ENCODE data around the gene PYY. TPM values are rescaled to one million over a fixed set of nuclear protein-coding genes. Genes with fewer than 3 reads are reported as not detected.

Gene PYY
- total RNA-seq, 2 experiments from 2014 or later = 0.29 TPM; not detected in 1

DNA sequence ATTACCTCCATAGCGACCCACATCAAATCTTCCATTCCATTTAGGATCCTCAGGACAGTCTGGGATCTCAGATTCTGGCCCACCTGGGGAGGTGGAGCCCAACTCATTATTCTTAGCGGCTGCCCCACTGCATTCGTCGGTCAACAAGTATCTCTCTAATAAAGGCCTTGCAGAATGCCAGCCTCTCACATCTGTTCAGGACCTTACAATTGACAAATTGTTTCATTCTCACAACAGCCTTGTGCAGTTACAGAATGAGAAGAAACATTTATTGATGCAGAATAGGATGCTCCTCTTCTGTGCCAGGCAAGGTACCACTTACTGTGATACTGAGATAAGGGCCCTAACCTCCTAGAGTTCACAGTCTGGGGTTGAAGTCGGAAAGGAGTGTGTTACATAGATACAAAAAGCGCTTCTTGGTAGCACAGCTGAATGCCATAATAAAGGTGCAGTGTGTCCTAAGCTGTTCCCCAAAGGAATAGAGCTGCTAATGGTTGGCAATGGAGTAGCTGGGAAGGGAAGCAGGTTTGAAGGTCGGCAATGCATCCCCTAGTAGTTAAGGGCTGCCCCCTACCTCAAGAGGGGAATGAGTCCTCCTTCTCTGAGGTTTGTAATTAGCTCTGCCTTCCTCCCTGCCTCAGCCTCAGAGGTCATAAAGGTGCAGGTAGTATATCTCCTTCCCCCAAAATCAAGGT is 44.1 kb downstream of the PYY start:
- intact Hi-C loops (cut with micrococcal nuclease) = no loop called here
- Mint-ChIP-seq H3K4me1 (ENCODE audit: low read depth) (peaks cover 12% of the 10 kb centered on the region), H3K9me3 (no peaks in the 10 kb centered on the region), H3K4me3 (no peak overlapping the region), H3K36me3 (ENCODE audit: low read depth) (no peaks in the 10 kb centered on the region), H3K27ac (no peak overlapping the region), H3K27me3 (peaks cover 7% of the 10 kb centered on the region)
- TF ChIP-seq, protein P1, sequence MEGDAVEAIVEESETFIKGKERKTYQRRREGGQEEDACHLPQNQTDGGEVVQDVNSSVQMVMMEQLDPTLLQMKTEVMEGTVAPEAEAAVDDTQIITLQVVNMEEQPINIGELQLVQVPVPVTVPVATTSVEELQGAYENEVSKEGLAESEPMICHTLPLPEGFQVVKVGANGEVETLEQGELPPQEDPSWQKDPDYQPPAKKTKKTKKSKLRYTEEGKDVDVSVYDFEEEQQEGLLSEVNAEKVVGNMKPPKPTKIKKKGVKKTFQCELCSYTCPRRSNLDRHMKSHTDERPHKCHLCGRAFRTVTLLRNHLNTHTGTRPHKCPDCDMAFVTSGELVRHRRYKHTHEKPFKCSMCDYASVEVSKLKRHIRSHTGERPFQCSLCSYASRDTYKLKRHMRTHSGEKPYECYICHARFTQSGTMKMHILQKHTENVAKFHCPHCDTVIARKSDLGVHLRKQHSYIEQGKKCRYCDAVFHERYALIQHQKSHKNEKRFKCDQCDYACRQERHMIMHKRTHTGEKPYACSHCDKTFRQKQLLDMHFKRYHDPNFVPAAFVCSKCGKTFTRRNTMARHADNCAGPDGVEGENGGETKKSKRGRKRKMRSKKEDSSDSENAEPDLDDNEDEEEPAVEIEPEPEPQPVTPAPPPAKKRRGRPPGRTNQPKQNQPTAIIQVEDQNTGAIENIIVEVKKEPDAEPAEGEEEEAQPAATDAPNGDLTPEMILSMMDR (IDR thresholded peaks at IDR 0.05) = no peak
- DNase-seq = no peak
- ChIA-PET POLR2A (interaction anchor here (1.0 to 1.3 kb wide), 2 partner anchors 10 to 28 kb away, joined by 3 read pairs; no protein-coding TSS in a partner anchor), CTCF (interaction anchor here (0.7 to 4.9 kb wide), 21 partner anchors 10 to 259 kb away, joined by 3 to 48 read pairs (median 4); no protein-coding TSS in a partner anchor)
- ATAC-seq = no peak

DNA sequence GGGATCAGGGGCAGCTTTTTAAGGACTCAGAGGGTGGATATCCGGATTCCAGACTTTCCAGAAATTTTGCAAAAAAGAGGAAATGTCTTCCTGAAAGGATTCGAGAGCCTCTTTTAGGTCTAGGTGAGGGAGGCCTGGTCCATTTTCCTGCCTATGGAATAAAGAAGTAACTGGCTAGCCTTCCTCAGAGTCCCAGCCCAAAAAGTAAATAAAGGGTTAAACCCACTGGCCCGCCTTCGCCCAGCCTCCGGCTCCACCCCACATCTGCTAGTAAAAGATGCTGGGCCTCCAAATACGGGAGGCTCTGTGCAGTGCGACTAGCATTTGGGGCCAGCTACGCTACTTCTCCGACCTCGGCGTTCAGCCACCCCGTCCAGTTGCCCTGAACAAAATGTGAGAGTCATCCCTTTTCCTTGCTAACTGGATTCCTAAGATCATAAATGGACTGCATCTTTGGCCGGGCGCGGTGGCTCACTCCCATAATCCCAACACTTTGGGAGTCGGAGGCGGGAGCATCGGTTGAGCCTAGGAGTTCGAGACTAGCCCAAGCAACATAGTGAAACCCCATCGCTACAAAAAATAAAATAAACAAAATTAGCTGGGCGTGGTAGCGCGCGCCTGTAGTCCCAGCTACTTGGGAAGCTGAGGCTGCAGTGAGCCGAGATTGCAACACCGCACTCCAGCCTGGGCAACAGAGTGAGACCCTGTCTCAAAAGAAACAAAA is 45.6 kb downstream of the PYY start:
- Mint-ChIP-seq H3K27ac (no peak overlapping the region), H3K4me3 (peak overlapping the region; percentile 77), H3K4me1 (ENCODE audit: low read depth) (peaks cover 12% of the 10 kb centered on the region), H3K9me3 (no peaks in the 10 kb centered on the region), H3K27me3 (peaks cover 11% of the 10 kb centered on the region), H3K36me3 (ENCODE audit: low read depth) (no peaks in the 10 kb centered on the region)
- intact Hi-C loops (cut with micrococcal nuclease) = no loop called here
- TF ChIP-seq, protein P1 (IDR thresholded peaks at IDR 0.05) = no peak
- CTCF ChIA-PET = interaction anchor here (0.8 to 4.9 kb wide), 13 partner anchors 9 to 133 kb away, joined by 3 to 48 read pairs (median 4); partner anchors contain the start of gene TMEM101
- ATAC-seq (peak; percentile 62), DNase-seq (peak; percentile 74)
- POLR2A ChIA-PET = interaction anchor here (1.1 to 2.0 kb wide), 2 partner anchors 9 to 18 kb away, joined by 3 to 5 read pairs; no protein-coding TSS in a partner anchor

DNA sequence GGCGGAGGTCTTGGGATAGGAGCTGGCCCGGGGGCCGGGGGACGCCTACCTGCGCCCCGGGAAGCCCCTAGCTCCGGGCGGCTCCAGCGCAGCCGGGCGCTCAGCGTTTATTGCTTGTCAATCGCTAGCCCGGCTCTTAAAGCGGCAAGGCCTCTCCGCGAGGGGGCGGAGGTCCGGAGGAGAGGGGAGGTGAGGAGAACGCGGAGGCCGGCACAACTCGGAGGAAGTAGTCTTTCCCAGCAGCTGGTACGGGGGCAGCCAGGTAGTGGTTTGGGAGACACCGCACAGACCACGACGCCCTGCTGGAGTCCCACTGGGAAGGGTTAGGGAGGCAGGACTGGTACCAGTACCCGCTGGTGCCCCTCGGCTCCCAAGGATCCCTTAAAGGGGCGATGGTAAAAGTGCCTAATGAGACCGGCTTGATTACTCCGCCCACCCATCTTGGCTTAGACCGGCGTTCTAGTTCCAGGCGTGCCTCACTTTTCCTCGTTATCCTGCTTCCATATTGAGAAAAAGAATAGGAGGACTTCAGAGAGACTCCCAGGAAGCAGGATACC is 46.2 kb downstream of the PYY start, which contains the start of gene MPP2:
MPP2 (minus strand) TSS at position 112 of the 557 bp plus-strand sequence. CDS start 3,076 bp downstream, outside the sequence.
- TF ChIP-seq, protein P1 (IDR thresholded peaks at IDR 0.05) = no peak
- intact Hi-C loops (cut with micrococcal nuclease) = no loop called here
- DNase-seq (peak; percentile 80), ATAC-seq (peak; percentile 64)
- Mint-ChIP-seq H3K27ac (peak within 1 kb of the TSS; percentile 67), H3K4me1 (ENCODE audit: low read depth) (peaks cover 12% of the 10 kb centered on the region), H3K27me3 (peaks cover 11% of the 10 kb centered on the region), H3K4me3 (peak within 1 kb of the TSS; percentile 77), H3K9me3 (no peaks in the 10 kb centered on the region), H3K36me3 (ENCODE audit: low read depth) (no peaks in the 10 kb centered on the region)
- POLR2A ChIA-PET = interaction anchor here (1.1 to 2.0 kb wide), 2 partner anchors 9 to 18 kb away, joined by 3 to 5 read pairs; no protein-coding TSS in a partner anchor
- CTCF ChIA-PET = interaction anchor here (1.3 to 4.9 kb wide), 6 partner anchors 8 to 98 kb away, joined by 4 to 48 read pairs (median 30); no protein-coding TSS in a partner anchor

DNA sequence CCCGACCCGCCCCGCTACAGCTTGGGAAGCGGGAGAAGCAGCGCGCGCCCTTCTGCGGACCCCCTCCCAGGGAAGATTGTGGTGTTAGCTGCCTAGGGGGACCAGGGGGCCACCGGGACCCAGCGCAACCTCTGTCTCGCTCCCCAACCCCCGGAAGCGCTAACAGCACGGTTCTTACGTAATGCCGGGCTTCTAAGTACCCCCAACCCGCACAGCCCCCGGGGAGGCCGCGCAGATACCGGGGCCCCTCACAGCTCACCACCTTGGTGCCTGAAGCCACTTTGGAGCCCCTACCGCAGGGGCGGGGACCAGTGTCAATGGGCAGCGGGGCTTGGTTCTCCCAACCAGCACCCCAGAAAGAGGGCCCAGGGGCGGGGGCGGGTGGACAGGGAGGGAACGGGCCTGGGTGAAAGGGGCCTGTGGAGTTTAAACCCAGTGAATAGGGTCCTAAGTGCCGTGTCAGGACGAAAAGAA is 46.8 kb downstream of the PYY start:
- H3K36me3 Mint-ChIP-seq (ENCODE audit: low read depth) = no peaks in the 10 kb centered on the region
- peak overlapping the region; percentile 77 for H3K4me3 Mint-ChIP-seq
- intact Hi-C loops (cut with micrococcal nuclease) = no loop called here
- TF ChIP-seq, protein P1 (IDR thresholded peaks at IDR 0.05) = no peak
- H3K4me1 Mint-ChIP-seq (ENCODE audit: low read depth) = peaks cover 12% of the 10 kb centered on the region
- peak; percentile 17 for ATAC-seq
- H3K9me3 Mint-ChIP-seq = no peaks in the 10 kb centered on the region
- no peak for DNase-seq
- peak overlapping the region; percentile 67 for H3K27ac Mint-ChIP-seq
- peaks cover 11% of the 10 kb centered on the region for H3K27me3 Mint-ChIP-seq
- POLR2A ChIA-PET = interaction anchor here (1.1 to 2.0 kb wide), 2 partner anchors 8 to 19 kb away, joined by 3 to 5 read pairs; no protein-coding TSS in a partner anchor
- CTCF ChIA-PET = interaction anchor here (0.7 to 4.9 kb wide), 6 partner anchors 17 to 99 kb away, joined by 3 to 48 read pairs (median 12); no protein-coding TSS in a partner anchor

All from activated CD8-positive, alpha-beta T cell treated with anti-CD3 and anti-CD28 coated beads for 36 hours (primary cell).